B cell (primary cell): ENCODE results near the gene FOXO3. TPM values are rescaled to one million over a fixed set of nuclear protein-coding genes. Genes with fewer than 3 reads are reported as not detected.

ENCODE experiments used
- ATAC-seq: fragments of 200-7000 bp; cut with Tn5 transposase; one replicate; pipeline ENCODE4 v1.10.0; 2021; ENCODE audit warnings: low read depth, mild to moderate bottlenecking, moderate number of reproducible peaks, moderate library complexity
- CTCF ChIA-PET: fragments of 350-600 bp; sonication (Branson Sonifier 250); formaldehyde crosslinking; loops from one replicate; lab custom pipeline; 2021; ENCODE audit warnings: antibody characterized with exemption, inconsistent platforms; lab: Charles Lee
- POLR2A ChIA-PET: fragments of 350-600 bp; sonication (Branson Sonifier 250); formaldehyde crosslinking; loops from one replicate; lab custom pipeline; 2021; ENCODE audit warnings: antibody characterized with exemption; lab: Charles Lee
- DNase-seq: peaks from one replicate; pipeline ENCODE4 v3.0.0; 2013
- H2AFZ ChIP-seq: 2 replicates; pipeline ENCODE4 v1.6.1; 2012; ENCODE audit warnings: mild to moderate bottlenecking, low read depth, low read length; ENCODE audit not compliant: insufficient read depth, poor library complexity, severe bottlenecking
- H3K27ac ChIP-seq, 2 donors: 1 replicate in 1 of 2; 2 replicates in 1 of 2; pipeline ENCODE4 v1.5.1; 2012 to 2013; ENCODE audit warnings: low read length in 2 of 2, mild to moderate bottlenecking in 2 of 2, moderate library complexity in 1 of 2
- H3K27me3 ChIP-seq, 4 experiments: fragments of 200-600 bp in 1 of 4; sonication (generic) in 1 of 4; replicated peaks in 1 of 4; 1 replicate in 2 of 4; 2 replicates in 2 of 4; pipeline versions ENCODE4 v1.6.1 to v1.7.0; 2013 to 2016; ENCODE audit warnings: low read length in 3 of 4, mild to moderate bottlenecking in 2 of 4, mixed read lengths in 1 of 4, moderate library complexity in 1 of 4; ENCODE audit not compliant: insufficient read depth in 4 of 4, control insufficient read depth in 3 of 4; ENCODE audit errors: control extremely low read depth in 1 of 4
- H3K36me3 ChIP-seq, 2 experiments: replicated peaks in 1 of 2; 1 replicate in 1 of 2; 2 replicates in 1 of 2; pipeline versions ENCODE4 v1.6.1 to v1.7.1; 2013; ENCODE audit warnings: low read length in 1 of 2; ENCODE audit not compliant: insufficient read depth in 2 of 2, control insufficient read depth in 1 of 2; ENCODE audit errors: control extremely low read depth in 1 of 2, extremely low read depth in 1 of 2
- H3K4me1 ChIP-seq, 2 donors: fragments of 200-600 bp in 1 of 2; sonication (generic) in 1 of 2; 1 replicate in 1 of 2; 2 replicates in 1 of 2; pipeline versions ENCODE4 v1.5.1 to v1.6.1; 2013 to 2017; ENCODE audit warnings: low read length in 2 of 2; ENCODE audit not compliant: control insufficient read depth in 2 of 2, insufficient read depth in 2 of 2
- H3K4me2 ChIP-seq: replicated peaks from 2 replicates; pipeline ENCODE3; 2012; ENCODE audit warnings: mild to moderate bottlenecking, low read depth, low read length; ENCODE audit not compliant: poor library complexity, severe bottlenecking
- H3K4me3 ChIP-seq, 5 experiments: fragments of 200-600 bp in 1 of 5; sonication (generic) in 1 of 5; 1 replicate in 3 of 5; 2 replicates in 2 of 5; pipeline versions ENCODE4 v1.5.1 to v1.7.0; 2011 to 2016; ENCODE audit warnings: low read length in 4 of 5, mild to moderate bottlenecking in 4 of 5, low read depth in 2 of 5, control low read depth in 1 of 5, moderate library complexity in 1 of 5; ENCODE audit not compliant: insufficient read depth in 1 of 5; ENCODE audit errors: control extremely low read depth in 1 of 5, extremely low read depth in 1 of 5
- H3K79me2 ChIP-seq: fragments of 200-600 bp; sonication (generic); one replicate; pipeline ENCODE4 v1.6.0; 2016; ENCODE audit warnings: low read length; ENCODE audit not compliant: control insufficient read depth, insufficient read depth
- H3K9ac ChIP-seq: fragments of 200-600 bp; sonication (generic); 2 replicates; pipeline ENCODE4 v1.6.1; 2017; ENCODE audit warnings: mild to moderate bottlenecking, low read length, moderate library complexity
- H3K9me3 ChIP-seq, 3 donors: one replicate each; pipeline versions ENCODE4 v1.6.1 to v1.7.1; 2013; ENCODE audit warnings: low read length in 2 of 3; ENCODE audit not compliant: control insufficient read depth in 2 of 3, insufficient read depth in 1 of 3; ENCODE audit errors: control extremely low read depth in 1 of 3
- H4K20me1 ChIP-seq: 2 replicates; pipeline ENCODE4 v1.6.0; 2012; ENCODE audit warnings: mild to moderate bottlenecking, low read length; ENCODE audit not compliant: insufficient read depth, control insufficient read depth, poor library complexity, severe bottlenecking
- H3K27ac Mint-ChIP-seq: one replicate; pipeline ENCODE4 v1.8.0; 2021; ENCODE audit warnings: mixed read lengths
- H3K27me3 Mint-ChIP-seq: one replicate; pipeline ENCODE4 v1.8.0; 2021; ENCODE audit warnings: mixed read lengths
- H3K4me1 Mint-ChIP-seq: one replicate; pipeline ENCODE4 v1.8.0; 2021; ENCODE audit warnings: mixed read lengths
- H3K4me3 Mint-ChIP-seq: one replicate; pipeline ENCODE4 v1.8.0; 2021; ENCODE audit warnings: mixed read lengths
- H3K9me3 Mint-ChIP-seq: one replicate; pipeline ENCODE4 v1.8.0; 2022; ENCODE audit warnings: mixed read lengths; ENCODE audit not compliant: insufficient read depth
- CTCF ChIP-seq: fragments of 200-600 bp; IDR thresholded peaks from one replicate; pipeline ENCODE4 v1.8.0; 2022; ENCODE audit warnings: antibody characterized with exemption, mild to moderate bottlenecking
- EZH2 ChIP-seq: IDR thresholded peaks from 2 replicates; pipeline ENCODE4 v1.6.1; 2012; ENCODE audit warnings: borderline replicate concordance, low read depth, mild to moderate bottlenecking, moderate library complexity, low read length; ENCODE audit not compliant: insufficient read depth, poor library complexity, severe bottlenecking
- WGBS: methylation state at CpG from one replicate; pipeline ENCODE4 v1.1.5; 2013; ENCODE audit warnings: missing lambda C conversion rate; ENCODE audit not compliant: insufficient coverage; 5-methylcytosine and 5-hydroxymethylcytosine counted together
- intact Hi-C: fragments of 100-400 bp; cut with micrococcal nuclease; formaldehyde crosslinking; loops from one replicate; pipeline ENCODE4 v1.10.0; 2022
- polyA plus RNA-seq: library from polyadenylated mRNA; depleted of rRNA; stranded (reverse); fragments of >200 nt; gene quantifications from 2 replicates; pipeline ENCODE4 v1.2.3, GENCODE V29; 2012
- total RNA-seq, 2 donors: library from RNA; stranded (reverse); fragments of 120-200 nt in 1 of 2; gene quantifications; 1 replicate in 1 of 2; 2 replicates in 1 of 2; pipeline versions ENCODE4 v1.2.3 to v1.2.4, GENCODE V29; 2013 to 2022

FOXO3 gene
- total and polyA plus RNA-seq, 2 donors (not counting 1 experiment from before 2014, with no cell fraction given), result 6.0 to 16.9 TPM

GRCh38 chr6:108588586-108588985, 27.9 kb downstream of the FOXO3 start:
- H3K4me2 ChIP-seq, result peak overlapping the region; percentile 61
- ATAC-seq (no peak), DNase-seq (no peak)
- no peaks in the 10 kb centered on the region for H3K36me3 ChIP-seq
- no peaks in the 10 kb centered on the region for H3K9me3 ChIP-seq
- H2AFZ ChIP-seq, result no peak overlapping the region
- peaks cover 15% of the 10 kb centered on the region for H4K20me1 ChIP-seq
- no peak overlapping the region for H3K9ac ChIP-seq
- peaks cover 33 to 43% of the 10 kb centered on the region in 2 donors for H3K4me1 ChIP-seq
- no peaks in the 10 kb centered on the region for H3K9me3 Mint-ChIP-seq
- no peaks in the 10 kb centered on the region for H3K27me3 ChIP-seq
- peaks cover 34% of the 10 kb centered on the region for H3K79me2 ChIP-seq
- ChIA-PET CTCF (interaction anchor here (1.4 kb wide), 1 partner anchor 17 kb away, joined by 3 read pairs; no protein-coding TSS in a partner anchor), POLR2A (no interaction called here)
- H3K4me3 ChIP-seq, result no peak overlapping the region
- H3K4me1 Mint-ChIP-seq, result peaks cover 70% of the 10 kb centered on the region
- no peaks in the 10 kb centered on the region for H3K27me3 Mint-ChIP-seq
- no peak for TF ChIP-seq EZH2
- H3K4me3 Mint-ChIP-seq, result no peak overlapping the region
- 42% methylated on average over 1 of the region's 1 CpG for WGBS
- intact Hi-C loops, result no loop called here
- H3K27ac Mint-ChIP-seq, result peak overlapping the region; percentile 27
- peak overlapping the region; percentile 8 to 53 for H3K27ac ChIP-seq

GRCh38 chr6:108589244-108589791, 28.6 kb downstream of the FOXO3 start:
- intact Hi-C loops, result no loop called here
- Histone ChIP-seq H3K9ac (peak overlapping the region; percentile 18), H4K20me1 (peaks cover 22% of the 10 kb centered on the region), H3K4me1 (peaks cover 40 to 50% of the 10 kb centered on the region in 2 donors), H3K9me3 (no peaks in the 10 kb centered on the region), H3K79me2 (peaks cover 27% of the 10 kb centered on the region), H2AFZ (peak overlapping the region; percentile 55), H3K27ac (peak overlapping the region; percentile 8 to 53), H3K4me3 (no peak overlapping the region), H3K27me3 (no peaks in the 10 kb centered on the region), H3K36me3 (no peaks in the 10 kb centered on the region), H3K4me2 (peak overlapping the region; percentile 61)
- ATAC-seq, result peak; percentile 42
- CTCF ChIA-PET, result no interaction called here
- Mint-ChIP-seq H3K4me1 (peaks cover 72% of the 10 kb centered on the region), H3K27me3 (no peaks in the 10 kb centered on the region), H3K27ac (peak overlapping the region; percentile 74), H3K4me3 (no peak overlapping the region), H3K9me3 (no peaks in the 10 kb centered on the region)
- POLR2A ChIA-PET, result no interaction called here
- DNase-seq, result peak; percentile 37
- 36% methylated on average over 6 of the region's 6 CpGs for WGBS
- no peak for TF ChIP-seq EZH2
- no peak for TF ChIP-seq CTCF
